Measurements from ENCODE around the gene MICAL3. TPM values are rescaled to one million over a fixed set of nuclear protein-coding genes. Genes with fewer than 3 reads are reported as not detected.
"Not testable (repeated sequence)": the region's sequence is repeated elsewhere in the genome, so short reads cannot be mapped to it uniquely, and the experiment has no call there.

The MICAL3 gene
- total RNA-seq, 4 donors from 2014 or later, result 45.2 to 56.3 (median 46.3) TPM

DNA sequence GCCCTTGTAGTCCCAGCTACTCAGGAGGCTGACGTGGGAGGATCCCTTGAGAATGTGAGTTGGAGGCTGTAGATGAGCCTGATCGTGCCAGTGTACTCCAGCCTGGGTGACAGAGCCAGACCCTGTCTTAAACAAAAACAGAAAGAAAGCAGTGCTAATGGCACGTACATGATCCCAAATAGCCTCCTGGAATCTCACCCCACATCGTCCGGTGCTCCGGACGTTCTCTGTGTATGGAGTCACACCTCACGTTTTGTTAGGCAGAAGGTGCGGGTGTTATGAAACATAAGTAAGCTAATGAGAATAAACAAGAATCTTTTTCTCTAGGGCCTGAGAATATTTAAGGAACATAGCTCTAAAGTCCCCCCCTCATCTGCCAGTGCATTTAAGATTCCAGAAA is 23.7 kb upstream of the MICAL3 start:
- TF ChIP-seq, protein P1, sequence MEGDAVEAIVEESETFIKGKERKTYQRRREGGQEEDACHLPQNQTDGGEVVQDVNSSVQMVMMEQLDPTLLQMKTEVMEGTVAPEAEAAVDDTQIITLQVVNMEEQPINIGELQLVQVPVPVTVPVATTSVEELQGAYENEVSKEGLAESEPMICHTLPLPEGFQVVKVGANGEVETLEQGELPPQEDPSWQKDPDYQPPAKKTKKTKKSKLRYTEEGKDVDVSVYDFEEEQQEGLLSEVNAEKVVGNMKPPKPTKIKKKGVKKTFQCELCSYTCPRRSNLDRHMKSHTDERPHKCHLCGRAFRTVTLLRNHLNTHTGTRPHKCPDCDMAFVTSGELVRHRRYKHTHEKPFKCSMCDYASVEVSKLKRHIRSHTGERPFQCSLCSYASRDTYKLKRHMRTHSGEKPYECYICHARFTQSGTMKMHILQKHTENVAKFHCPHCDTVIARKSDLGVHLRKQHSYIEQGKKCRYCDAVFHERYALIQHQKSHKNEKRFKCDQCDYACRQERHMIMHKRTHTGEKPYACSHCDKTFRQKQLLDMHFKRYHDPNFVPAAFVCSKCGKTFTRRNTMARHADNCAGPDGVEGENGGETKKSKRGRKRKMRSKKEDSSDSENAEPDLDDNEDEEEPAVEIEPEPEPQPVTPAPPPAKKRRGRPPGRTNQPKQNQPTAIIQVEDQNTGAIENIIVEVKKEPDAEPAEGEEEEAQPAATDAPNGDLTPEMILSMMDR (IDR thresholded peaks at IDR 0.05), result no peak
- no peak for TF ChIP-seq EP300 (IDR thresholded peaks at IDR 0.05)
- no peak for TF ChIP-seq POLR2A (IDR thresholded peaks at IDR 0.05)
- H3K36me3 ChIP-seq, result no peaks in the 10 kb centered on the region
- WGBS, 2 donors, result 64 to 69% methylated on average over 9 of the region's 9 CpGs
- peak overlapping the region in 1 of 4 donors; percentile 29 for H3K4me3 ChIP-seq
- H3K4me1 ChIP-seq, result peaks cover 0 to 25% (median 15%) of the 10 kb centered on the region in 4 donors
- peak overlapping the region in 3 of 4 donors; percentile 36 to 76 (median 52) for H3K27ac ChIP-seq
- no peaks in the 10 kb centered on the region for H3K9me3 ChIP-seq
- no peak for DNase-seq (ENCODE audit: low spot score in 2 of 2)
- H3K27me3 ChIP-seq, result no peaks in the 10 kb centered on the region

DNA sequence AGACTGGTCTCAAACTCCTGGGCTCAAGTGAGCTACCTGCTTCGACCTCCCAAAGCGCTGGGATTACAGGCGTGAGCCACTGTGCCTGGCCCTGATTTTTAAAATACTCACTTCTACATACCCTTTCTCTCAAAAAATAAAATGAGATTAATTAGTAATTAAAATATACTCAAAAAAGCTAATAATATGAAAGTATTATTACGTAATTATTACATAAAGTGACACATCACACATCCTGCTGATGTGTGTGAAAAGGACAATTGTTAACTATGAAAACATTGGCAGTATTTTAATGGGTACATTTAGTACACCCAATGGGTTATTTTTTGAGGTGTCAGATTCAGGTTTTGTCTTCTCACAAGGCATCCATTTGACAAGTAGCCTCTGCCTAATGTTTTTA is 21.4 kb upstream of the MICAL3 start:
- TF ChIP-seq POLR2A (IDR thresholded peaks at IDR 0.05), result no peak
- TF ChIP-seq EP300 (IDR thresholded peaks at IDR 0.05), result no peak
- TF ChIP-seq, protein P1 (IDR thresholded peaks at IDR 0.05), result no peak
- H3K27me3 ChIP-seq, result no peaks in the 10 kb centered on the region
- no peak overlapping the region for H3K4me3 ChIP-seq
- peaks cover 0 to 25% (median 15%) of the 10 kb centered on the region in 4 donors for H3K4me1 ChIP-seq
- H3K27ac ChIP-seq, result peak overlapping the region in 2 of 4 donors; percentile 82 to 83
- no peak for DNase-seq (ENCODE audit: low spot score in 2 of 2)
- no peaks in the 10 kb centered on the region for H3K9me3 ChIP-seq
- WGBS, 2 donors, result 95 to 97% methylated on average over 4 of the region's 4 CpGs
- H3K36me3 ChIP-seq, result no peaks in the 10 kb centered on the region

DNA sequence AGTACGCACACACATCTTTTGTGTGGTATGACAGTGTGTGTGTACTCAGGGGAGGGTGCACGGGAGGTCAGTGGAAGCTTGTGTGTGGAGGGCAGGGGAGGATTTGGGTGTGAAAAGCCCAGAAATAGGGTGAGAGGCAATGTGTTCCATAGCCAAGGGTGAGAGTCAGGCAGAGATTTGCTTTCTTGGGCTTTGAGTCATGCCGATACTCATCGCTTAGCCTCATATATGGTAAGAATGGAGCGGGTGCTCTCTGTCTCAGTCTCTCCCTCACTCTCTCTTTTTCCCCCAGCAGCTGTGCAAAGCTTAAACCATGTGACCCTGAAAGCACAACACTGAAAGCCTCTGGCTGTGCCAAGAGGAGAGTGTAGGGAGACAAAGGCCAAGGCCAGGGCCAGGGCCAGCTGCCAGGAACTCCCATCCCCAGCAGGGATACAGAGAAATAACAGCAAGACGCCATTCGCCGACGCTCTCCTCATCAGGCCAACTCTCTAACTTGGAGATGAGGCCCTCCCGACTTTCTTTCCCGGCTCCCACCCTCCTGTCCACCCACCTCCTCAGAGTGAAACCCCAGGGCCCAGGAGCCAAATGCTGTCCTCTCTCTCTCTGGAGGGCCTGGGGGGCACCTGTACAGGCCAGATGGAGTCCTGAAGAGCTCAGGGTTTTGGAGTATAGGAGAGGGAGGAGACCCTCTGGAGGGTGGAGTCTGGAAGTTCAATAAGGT is 20.3 kb upstream of the MICAL3 start:
- TF ChIP-seq POLR2A (IDR thresholded peaks at IDR 0.05) (no peak), EP300 (IDR thresholded peaks at IDR 0.05) (peak; percentile 24 to 72)
- Histone ChIP-seq H3K4me1 (peaks cover 0 to 25% (median 15%) of the 10 kb centered on the region in 4 donors), H3K4me3 (no peak overlapping the region), H3K27me3 (no peaks in the 10 kb centered on the region), H3K9me3 (no peaks in the 10 kb centered on the region), H3K36me3 (no peaks in the 10 kb centered on the region), H3K27ac (peak overlapping the region; percentile 35 to 83 (median 74))
- DNase-seq (ENCODE audit: low spot score in 2 of 2), result peak; percentile 44 to 47
- WGBS, 2 donors, result 14 to 15% methylated on average over 11 of the region's 11 CpGs

DNA sequence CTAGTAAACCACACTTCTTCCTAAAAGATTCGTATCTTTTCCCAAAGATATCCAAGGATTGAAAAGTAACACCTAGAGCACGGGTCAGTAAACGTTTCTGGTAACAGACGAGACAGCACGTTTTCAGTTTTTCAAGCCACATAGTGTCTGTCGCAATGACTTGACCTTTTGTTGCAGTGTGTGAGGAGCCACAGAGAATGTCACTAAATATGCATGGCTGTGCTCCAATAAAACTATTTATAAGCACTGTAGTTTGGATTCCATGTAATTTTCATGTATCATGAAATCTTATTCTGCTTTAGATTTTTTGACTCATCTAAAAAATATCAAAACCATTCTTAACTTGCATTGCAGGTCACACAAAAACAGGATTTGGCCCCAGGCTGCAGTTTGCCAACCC is 18.3 kb upstream of the MICAL3 start:
- no peaks in the 10 kb centered on the region for H3K9me3 ChIP-seq
- TF ChIP-seq EP300 (IDR thresholded peaks at IDR 0.05) (peak in 1 of 2 donors; percentile 43), POLR2A (IDR thresholded peaks at IDR 0.05) (no peak)
- TF ChIP-seq, protein P1 (IDR thresholded peaks at IDR 0.05), result no peak
- no peaks in the 10 kb centered on the region for H3K27me3 ChIP-seq
- peaks cover 0 to 25% (median 15%) of the 10 kb centered on the region in 4 donors for H3K4me1 ChIP-seq
- DNase-seq (ENCODE audit: low spot score in 2 of 2), result no peak
- H3K27ac ChIP-seq, result peak overlapping the region in 1 of 4 donors; percentile 38
- WGBS, 2 donors, result 47 to 48% methylated on average over 6 of the region's 6 CpGs
- no peak overlapping the region for H3K4me3 ChIP-seq
- H3K36me3 ChIP-seq, result no peaks in the 10 kb centered on the region

DNA sequence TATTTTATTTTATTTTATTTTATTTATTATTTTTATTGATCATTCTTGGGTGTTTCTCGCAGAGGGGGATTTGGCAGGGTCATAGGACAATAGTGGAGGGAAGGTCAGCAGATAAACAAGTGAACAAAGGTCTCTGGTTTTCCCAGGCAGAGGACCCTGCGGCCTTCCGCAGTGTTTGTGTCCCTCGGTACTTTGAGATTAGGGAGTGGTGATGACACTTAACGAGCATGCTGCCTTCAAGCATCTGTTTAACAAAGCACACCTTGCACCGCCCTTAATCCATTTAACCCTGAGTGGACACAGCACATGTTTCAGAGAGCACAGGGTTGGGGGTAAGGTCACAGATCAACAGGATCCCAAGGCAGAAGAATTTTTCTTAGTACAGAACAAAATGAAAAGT is 16.5 kb upstream of the MICAL3 start:
- H3K27me3 ChIP-seq; DNase-seq (ENCODE audit: low spot score in 2 of 2); H3K4me3 ChIP-seq; H3K27ac ChIP-seq; H3K36me3 ChIP-seq; H3K9me3 ChIP-seq: not testable (repeated sequence)
- peaks cover 0 to 25% (median 15%) of the 10 kb centered on the region in 4 donors for H3K4me1 ChIP-seq
- 88 to 89% methylated on average over 5 to 6 of the region's 6 CpGs for WGBS, 2 donors

DNA sequence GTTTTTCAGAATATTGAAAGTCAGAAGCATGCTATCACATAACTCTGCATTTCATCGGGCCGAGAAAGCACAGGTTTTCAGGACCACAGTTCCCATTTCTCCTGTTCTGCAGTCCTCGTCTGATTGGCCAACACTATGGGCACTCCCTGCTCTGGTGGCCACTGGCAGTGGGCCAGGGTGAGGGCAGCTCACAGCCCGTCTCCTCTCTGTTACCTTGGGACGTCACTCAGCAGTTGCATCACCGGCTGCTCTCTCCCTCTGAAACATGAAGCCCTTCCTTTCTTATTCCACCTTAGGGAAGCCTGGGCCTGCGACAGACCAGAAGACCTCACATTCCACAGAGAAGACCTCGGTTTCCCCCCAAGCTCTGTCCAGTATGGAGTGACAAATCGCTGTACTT is 11.4 kb upstream of the MICAL3 start:
- no peak overlapping the region for H3K27ac ChIP-seq

More for the DNA sequence above, 11.4 kb upstream of the MICAL3 start:
- H3K27me3 ChIP-seq, result no peaks in the 10 kb centered on the region
- DNase-seq (ENCODE audit: low spot score in 2 of 2), result no peak
- H3K36me3 ChIP-seq, result no peaks in the 10 kb centered on the region
- TF ChIP-seq EP300 (IDR thresholded peaks at IDR 0.05) (no peak), POLR2A (IDR thresholded peaks at IDR 0.05) (no peak)
- TF ChIP-seq, protein P1 (IDR thresholded peaks at IDR 0.05), result no peak
- 62 to 64% methylated on average over 9 of the region's 9 CpGs for WGBS, 2 donors
- no peak overlapping the region for H3K4me3 ChIP-seq
- H3K4me1 ChIP-seq, result peaks cover 0 to 12% (median 0%) of the 10 kb centered on the region in 4 donors
- H3K9me3 ChIP-seq, result no peaks in the 10 kb centered on the region

Data from tibial nerve (tissue), 4 donors.